SU-DHL-6 (cell line): ENCODE data around the gene GNB1L.

ENCODE experiments used
- H2AFZ ChIP-seq: fragments of 200-600 bp; sonication (generic); 2 replicates; pipeline ENCODE4 v1.6.1; 2014; ENCODE audit warnings: low read depth, mild to moderate bottlenecking, moderate library complexity, mixed read lengths, antibody characterized with exemption, low read length; ENCODE audit not compliant: severe bottlenecking
- H3F3A ChIP-seq: fragments of 200-600 bp; shearing (Covaris generic); 2 replicates; pipeline ENCODE4 v1.6.0; 2016; ENCODE audit warnings: antibody characterized with exemption, mild to moderate bottlenecking; ENCODE audit not compliant: insufficient read depth
- H3K27ac ChIP-seq: fragments of 200-600 bp; sonication (generic); 2 replicates; pipeline ENCODE4 v1.5.1; 2016; ENCODE audit warnings: low read depth, mild to moderate bottlenecking, low read length, moderate library complexity, mixed read lengths
- H3K27me3 ChIP-seq: fragments of 200-600 bp; sonication (generic), shearing (Covaris generic); 2 replicates; pipeline ENCODE4 v1.6.0; 2014; ENCODE audit warnings: mild to moderate bottlenecking, low read length
- H3K36me3 ChIP-seq: fragments of 200-600 bp; sonication (generic); 2 replicates; pipeline ENCODE4 v1.6.1; 2014; ENCODE audit warnings: mild to moderate bottlenecking, low read length, mixed read lengths
- H3K4me2 ChIP-seq: fragments of 300-600, 200-600 bp; shearing (Covaris generic), sonication (generic); 2 replicates; pipeline ENCODE4 v1.6.0; 2014; ENCODE audit warnings: low read length, low read depth, mild to moderate bottlenecking; ENCODE audit not compliant: poor library complexity, severe bottlenecking
- H3K4me3 ChIP-seq: fragments of 200-600 bp; sonication (generic); 2 replicates; pipeline ENCODE4 v1.5.1; 2014; ENCODE audit warnings: antibody characterized with exemption, low read length, mild to moderate bottlenecking, mixed read lengths; ENCODE audit not compliant: insufficient read depth, poor library complexity, severe bottlenecking
- H3K79me2 ChIP-seq: fragments of 200-600 bp; sonication (generic); 2 replicates; pipeline ENCODE4 v1.6.1; 2014; ENCODE audit warnings: mild to moderate bottlenecking, low read length, moderate library complexity; ENCODE audit not compliant: insufficient read depth
- H3K9ac ChIP-seq: fragments of 200-600 bp; sonication (generic); 2 replicates; pipeline ENCODE4 v1.7.0; 2014; ENCODE audit warnings: mild to moderate bottlenecking, low read length
- H3K9me2 ChIP-seq: fragments of 200-600 bp; sonication (generic); replicated peaks from 2 replicates; pipeline ENCODE4 v1.6.1; 2014; ENCODE audit warnings: low read length; ENCODE audit not compliant: insufficient read depth
- H3K9me3 ChIP-seq: fragments of 200-600 bp; sonication (generic); 2 replicates; pipeline ENCODE4 v1.6.1; 2014; ENCODE audit warnings: low read length, mixed read lengths; ENCODE audit not compliant: insufficient read depth
- H4K20me1 ChIP-seq: fragments of 200-600 bp; sonication (generic); 2 replicates; pipeline ENCODE4 v1.6.1; 2014; ENCODE audit warnings: low read depth, mild to moderate bottlenecking, antibody characterized with exemption, low read length, moderate library complexity, mixed read lengths
- CTCF ChIP-seq: fragments of 200-600 bp; sonication (generic); IDR thresholded peaks from one replicate; pipeline ENCODE4 v1.5.1; 2017; ENCODE audit warnings: antibody characterized with exemption, mild to moderate bottlenecking, low read length, moderate library complexity; ENCODE audit not compliant: insufficient read depth, poor library complexity, severe bottlenecking
- EZH2phosphoT487 ChIP-seq: fragments of 200-600 bp; sonication (generic), shearing (Covaris generic); conservative IDR thresholded peaks from 2 replicates; pipeline ENCODE4 v1.6.1; 2018; ENCODE audit warnings: mild to moderate bottlenecking, antibody characterized with exemption, low read length, moderate library complexity, mixed read lengths

GNB1L gene

DNA sequence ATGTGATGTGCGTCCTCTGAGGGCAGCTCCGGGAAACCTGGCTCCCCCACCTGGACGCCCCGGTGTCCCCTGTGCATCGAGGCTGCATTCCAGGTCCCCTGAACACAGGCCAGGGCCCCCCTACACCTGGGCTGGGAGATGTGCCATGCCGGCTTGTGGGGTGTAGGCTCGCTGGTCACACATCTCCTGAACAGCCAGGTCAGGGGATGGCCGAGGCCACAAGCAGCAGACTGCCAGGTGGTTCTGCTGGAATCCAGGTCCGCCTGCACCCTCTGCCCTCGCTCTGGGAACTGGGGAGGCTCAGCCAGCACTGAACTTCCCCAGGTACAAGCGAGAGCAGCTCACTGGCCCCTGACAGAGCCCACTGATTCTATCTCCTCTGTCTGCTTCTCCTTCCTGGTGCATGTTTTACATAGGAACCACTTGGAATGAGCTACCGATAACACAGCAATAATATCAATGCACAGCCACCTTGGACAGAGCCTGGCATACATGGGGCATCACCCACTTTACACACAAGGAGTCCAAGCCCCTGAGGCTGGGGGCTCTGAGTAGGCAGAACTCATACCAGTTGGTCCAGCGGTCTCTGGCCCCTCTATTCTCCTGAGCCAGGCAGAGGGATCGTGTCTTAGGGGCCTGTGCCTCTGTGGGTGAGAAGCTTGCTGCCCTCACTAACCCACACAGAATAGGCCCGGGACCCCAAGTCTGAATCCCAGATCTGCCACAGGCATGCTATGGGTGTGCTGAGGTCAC, 47.3 kb downstream of the GNB1L start:
- H4K20me1 ChIP-seq: no peaks in the 10 kb centered on the region
- no peak overlapping the region for H2AFZ ChIP-seq
- no peaks in the 10 kb centered on the region for H3K9me2 ChIP-seq
- H3K36me3 ChIP-seq: no peaks in the 10 kb centered on the region
- TF ChIP-seq CTCF: no peak
- no peak for TF ChIP-seq EZH2phosphoT487
- H3K9ac ChIP-seq: no peak overlapping the region
- H3K79me2 ChIP-seq: no peaks in the 10 kb centered on the region
- no peak overlapping the region for H3K4me2 ChIP-seq
- no peaks in the 10 kb centered on the region for H3K9me3 ChIP-seq
- H3K4me3 ChIP-seq: no peak overlapping the region
- no peaks in the 10 kb centered on the region for H3F3A ChIP-seq
- no peak overlapping the region for H3K27ac ChIP-seq
- no peaks in the 10 kb centered on the region for H3K27me3 ChIP-seq

DNA sequence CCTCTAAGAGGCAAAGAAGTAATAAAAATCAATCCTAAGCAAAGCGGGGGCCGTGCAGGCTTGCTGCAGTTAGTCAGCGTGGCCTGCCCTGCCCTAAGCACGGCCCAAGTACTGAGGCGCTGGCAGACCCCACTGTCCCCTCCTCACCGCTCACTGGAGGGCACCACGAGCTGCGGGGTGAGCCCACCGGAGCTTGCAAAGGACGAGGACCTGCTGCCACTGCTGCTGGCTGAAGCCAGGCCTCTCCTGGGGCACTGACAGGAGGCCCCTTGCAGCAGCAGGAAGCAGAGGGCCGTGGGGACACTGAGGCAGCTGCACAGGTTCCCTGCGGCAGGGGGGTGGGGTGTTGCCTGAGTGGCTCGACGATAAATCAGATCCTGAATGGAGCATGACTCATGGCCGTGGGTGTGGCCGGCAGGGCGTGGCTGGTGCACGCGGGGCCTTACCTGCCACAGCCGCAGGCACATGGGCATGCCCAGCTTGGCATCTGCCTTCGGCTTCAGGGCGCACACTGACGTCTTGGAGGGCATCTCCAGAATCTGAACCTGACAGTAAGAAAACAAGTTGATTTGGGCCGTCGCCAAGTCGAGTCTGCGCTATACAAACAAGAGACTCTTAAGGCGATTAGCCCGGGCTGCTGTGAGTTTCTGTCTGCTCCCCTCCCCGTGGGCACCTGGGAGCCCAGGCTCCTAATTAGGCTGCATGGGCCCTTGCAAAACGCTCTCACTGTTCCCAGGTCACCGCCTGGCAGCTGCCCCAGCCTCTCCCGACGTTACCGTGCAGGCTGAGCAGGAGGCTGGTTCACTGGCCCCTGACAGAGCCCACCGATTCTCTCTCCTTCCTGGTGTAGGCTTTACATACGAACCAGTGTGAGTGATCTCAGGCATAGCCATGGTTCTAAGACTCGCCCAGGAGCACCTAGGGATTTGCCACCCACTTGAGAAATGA, 48.2 kb downstream of the GNB1L start:
- no peaks in the 10 kb centered on the region for H3K27me3 ChIP-seq
- H3K4me3 ChIP-seq: no peak overlapping the region
- H3K36me3 ChIP-seq: no peaks in the 10 kb centered on the region
- H3K79me2 ChIP-seq: no peaks in the 10 kb centered on the region
- H3K9ac ChIP-seq: no peak overlapping the region
- H3K9me2 ChIP-seq: no peaks in the 10 kb centered on the region
- no peak overlapping the region for H2AFZ ChIP-seq
- no peaks in the 10 kb centered on the region for H3F3A ChIP-seq
- H3K9me3 ChIP-seq: no peaks in the 10 kb centered on the region
- no peaks in the 10 kb centered on the region for H4K20me1 ChIP-seq
- H3K4me2 ChIP-seq: no peak overlapping the region
- H3K27ac ChIP-seq: no peak overlapping the region
- no peak for TF ChIP-seq EZH2phosphoT487
- no peak for TF ChIP-seq CTCF

DNA sequence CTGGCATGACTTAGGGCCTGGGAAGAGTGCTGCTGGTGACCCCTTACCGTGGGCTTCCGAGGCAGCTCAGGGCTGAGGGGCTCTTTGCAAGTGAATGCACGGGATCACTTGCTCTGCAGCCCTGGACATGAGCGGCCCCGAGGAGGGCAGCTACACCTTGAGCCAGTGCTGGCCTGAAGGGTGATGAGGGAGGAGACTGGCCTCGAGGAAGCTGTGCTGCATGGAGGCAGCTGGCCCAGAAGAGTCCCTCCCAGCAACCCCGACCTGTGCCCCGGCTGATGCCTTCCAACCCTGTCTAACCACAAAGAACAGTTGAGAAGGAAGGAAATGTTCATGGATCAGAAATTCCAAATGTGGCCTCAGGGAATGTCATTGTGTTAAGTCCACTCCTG, 48.9 kb downstream of the GNB1L start:
- Histone ChIP-seq H3K9ac (no peak overlapping the region), H3K36me3 (no peaks in the 10 kb centered on the region), H3K9me3 (no peaks in the 10 kb centered on the region), H3K9me2 (no peaks in the 10 kb centered on the region), H3K27ac (no peak overlapping the region), H3K4me3 (no peak overlapping the region), H3K79me2 (no peaks in the 10 kb centered on the region), H4K20me1 (no peaks in the 10 kb centered on the region), H2AFZ (no peak overlapping the region), H3K4me2 (no peak overlapping the region), H3K27me3 (no peaks in the 10 kb centered on the region), H3F3A (no peaks in the 10 kb centered on the region)
- TF ChIP-seq EZH2phosphoT487: no peak
- TF ChIP-seq CTCF: no peak
